H9 (cell line): ENCODE measurements around the gene GRIK4. TPM values are rescaled to one million over a fixed set of nuclear protein-coding genes. Genes with fewer than 3 reads are reported as not detected.

Source experiments
- DNase-seq: peaks from one replicate; pipeline ENCODE4 v3.0.0-alpha.2; 2017
- H2AFZ ChIP-seq: one replicate; pipeline ENCODE4 v1.6.1; 2013; ENCODE audit warnings: mild to moderate bottlenecking, low read length, control low read depth, moderate library complexity
- H2AK5ac ChIP-seq: 2 replicates; pipeline ENCODE4 v1.6.1; 2013; ENCODE audit warnings: low read length, control low read depth, mixed read lengths; ENCODE audit not compliant: insufficient read length
- H2BK120ac ChIP-seq: one replicate; pipeline ENCODE4 v1.6.1; 2013; ENCODE audit warnings: low read depth, mild to moderate bottlenecking, low read length, control low read depth, inconsistent platforms; ENCODE audit not compliant: poor library complexity, severe bottlenecking
- H2BK12ac ChIP-seq: 2 replicates; pipeline ENCODE4 v1.6.1; 2013; ENCODE audit warnings: low read length, control low read depth, mixed read lengths, low read depth; ENCODE audit not compliant: insufficient read length
- H2BK15ac ChIP-seq: 2 replicates; pipeline ENCODE4 v1.6.1; 2013; ENCODE audit warnings: low read depth, low read length, control low read depth
- H2BK20ac ChIP-seq: one replicate; pipeline ENCODE4 v1.6.1; 2013; ENCODE audit warnings: low read depth, mild to moderate bottlenecking, low read length, control low read depth, inconsistent platforms; ENCODE audit not compliant: poor library complexity, severe bottlenecking
- H2BK5ac ChIP-seq: 2 replicates; pipeline ENCODE4 v1.6.1; 2013; ENCODE audit warnings: low read length, control low read depth, mixed read lengths; ENCODE audit not compliant: insufficient read length
- H3K14ac ChIP-seq: 2 replicates; pipeline ENCODE4 v1.6.1; 2013; ENCODE audit warnings: low read length, control low read depth; ENCODE audit not compliant: insufficient read depth
- H3K18ac ChIP-seq: 2 replicates; pipeline ENCODE4 v1.6.1; 2013; ENCODE audit warnings: low read depth, mild to moderate bottlenecking, mixed read lengths, low read length, control low read depth; ENCODE audit not compliant: insufficient read length
- H3K23ac ChIP-seq: 2 replicates; pipeline ENCODE4 v1.6.1; 2013; ENCODE audit warnings: low read length, control low read depth, mixed read lengths, low read depth; ENCODE audit not compliant: insufficient read length
- H3K23me2 ChIP-seq: 2 replicates; pipeline ENCODE4 v1.6.1; 2013; ENCODE audit warnings: low read depth, mild to moderate bottlenecking, mixed read lengths, low read length, control low read depth; ENCODE audit not compliant: insufficient read length, poor library complexity, severe bottlenecking
- H3K27ac ChIP-seq: 2 replicates; pipeline ENCODE4 v1.5.1; 2013; ENCODE audit warnings: low read length, control low read depth, mixed read lengths, low read depth; ENCODE audit not compliant: insufficient read length
- H3K27me3 ChIP-seq: 2 replicates; pipeline ENCODE4 v1.6.1; 2013; ENCODE audit warnings: low read length, control low read depth, inconsistent platforms; ENCODE audit not compliant: insufficient read depth
- H3K4ac ChIP-seq: 2 replicates; pipeline ENCODE4 v1.6.1; 2013; ENCODE audit warnings: low read depth, mild to moderate bottlenecking, control low read depth, inconsistent platforms, low read length, moderate library complexity
- H3K4me1 ChIP-seq: 2 replicates; pipeline ENCODE4 v1.6.1; 2013; ENCODE audit warnings: low read length, control low read depth, inconsistent platforms; ENCODE audit not compliant: insufficient read depth
- H3K4me2 ChIP-seq: 2 replicates; pipeline ENCODE4 v1.6.1; 2013; ENCODE audit warnings: low read length, control low read depth, mixed read lengths; ENCODE audit not compliant: insufficient read length, insufficient read depth
- H3K56ac ChIP-seq: 2 replicates; pipeline ENCODE4 v1.6.1; 2013; ENCODE audit warnings: low read depth, mild to moderate bottlenecking, mixed read lengths, low read length, control low read depth; ENCODE audit not compliant: insufficient read length
- H3K79me1 ChIP-seq: 2 replicates; pipeline ENCODE4 v1.6.1; 2013; ENCODE audit warnings: low read depth, mild to moderate bottlenecking, moderate library complexity, low read length, control low read depth, inconsistent platforms; ENCODE audit not compliant: insufficient read depth, poor library complexity, severe bottlenecking
- H3K79me2 ChIP-seq: 2 replicates; pipeline ENCODE4 v1.6.1; 2013; ENCODE audit warnings: low read length, control low read depth, inconsistent platforms; ENCODE audit not compliant: insufficient read depth
- H3K9ac ChIP-seq: 2 replicates; pipeline ENCODE4 v1.6.1; 2013; ENCODE audit warnings: low read length, control low read depth, mixed read lengths; ENCODE audit not compliant: insufficient read length; ENCODE audit errors: extremely low read depth
- H3K9me3 ChIP-seq: one replicate; pipeline ENCODE4 v1.6.1; 2013; ENCODE audit warnings: low read depth, low read length, inconsistent platforms; ENCODE audit not compliant: control insufficient read depth
- H3T11ph ChIP-seq: one replicate; pipeline ENCODE4 v1.6.1; 2013; ENCODE audit warnings: mild to moderate bottlenecking, low read length, control low read depth, inconsistent platforms
- H4K20me1 ChIP-seq: one replicate; pipeline ENCODE4 v1.6.1; 2013; ENCODE audit not compliant: control insufficient read depth, insufficient read length, insufficient read depth
- H4K5ac ChIP-seq: 2 replicates; pipeline ENCODE4 v1.6.1; 2013; ENCODE audit warnings: low read depth, mild to moderate bottlenecking, mixed read lengths, low read length, control low read depth; ENCODE audit not compliant: insufficient read length
- H4K8ac ChIP-seq: replicated peaks from 2 replicates; pipeline ENCODE4 v1.6.1; 2013; ENCODE audit warnings: low read length, control low read depth, mixed read lengths, low read depth; ENCODE audit not compliant: insufficient read length
- H4K91ac ChIP-seq: 2 replicates; pipeline ENCODE4 v1.6.1; 2013; ENCODE audit warnings: low read depth, mild to moderate bottlenecking, moderate library complexity, mixed read lengths, low read length, control low read depth; ENCODE audit not compliant: insufficient read length
- H3K27ac Mint-ChIP-seq, 3 experiments: 2 replicates in 2 of 3; 3 replicates in 1 of 3; pipeline ENCODE4 v1.8.0; 2020 to 2021; ENCODE audit warnings: mixed read lengths in 3 of 3, mild to moderate bottlenecking in 1 of 3, moderate library complexity in 1 of 3
- H3K27me3 Mint-ChIP-seq: 2 replicates; pipeline ENCODE4 v1.8.0; 2021; ENCODE audit warnings: low read depth, mild to moderate bottlenecking, moderate library complexity, mixed read lengths
- H3K36me3 Mint-ChIP-seq, 3 experiments: 2 replicates in 2 of 3; 3 replicates in 1 of 3; pipeline ENCODE4 v1.8.0; 2020 to 2021; ENCODE audit warnings: low read depth in 3 of 3, mixed read lengths in 3 of 3; ENCODE audit not compliant: insufficient read depth in 1 of 3
- H3K4me1 Mint-ChIP-seq, 2 experiments: 2 replicates each; pipeline ENCODE4 v1.8.0; 2020; ENCODE audit warnings: mixed read lengths in 2 of 2
- H3K4me3 Mint-ChIP-seq, 2 experiments: 2 replicates in 1 of 2; 3 replicates in 1 of 2; pipeline ENCODE4 v1.8.0; 2020 to 2021; ENCODE audit warnings: mild to moderate bottlenecking in 2 of 2, mixed read lengths in 2 of 2, moderate library complexity in 1 of 2
- H3K9me3 Mint-ChIP-seq, 2 experiments: 2 replicates in 1 of 2; 3 replicates in 1 of 2; pipeline ENCODE4 v1.8.0; 2020; ENCODE audit warnings: mild to moderate bottlenecking in 2 of 2, mixed read lengths in 2 of 2, moderate library complexity in 1 of 2
- WGBS: extraction: QIAGEN DNeasy Blood & Tissue Kit; methylation state at CpG from one replicate; pipeline ENCODE4 v1.1.7; 2013; ENCODE audit warnings: missing lambda C conversion rate, low lambda C conversion rate, mixed read lengths; ENCODE audit not compliant: insufficient read length; ENCODE audit errors: extremely low coverage; 5-methylcytosine and 5-hydroxymethylcytosine counted together
- total RNA-seq: library from RNA; stranded (reverse); gene quantifications from 2 replicates; pipeline ENCODE4 v1.2.1, GENCODE V29; 2021
- TF ChIP-seq, protein P1 (sequence below): fragments of 200-600 bp; sonication (generic); conservative IDR thresholded peaks from 3 replicates; pipeline ENCODE4 v1.8.0; 2021; ENCODE audit warnings: antibody characterized with exemption, mild to moderate bottlenecking

GRIK4 gene
- total RNA-seq, 1 experiment from 2014 or later: 2.3 TPM

- H3K79me2 ChIP-seq: no peaks in the 10 kb centered on the region
Measured at GRCh38 chr11:120501440-120501839, 10.1 kb upstream of the GRIK4 start.

More at GRCh38 chr11:120501440-120501839, 10.1 kb upstream of the GRIK4 start:
- no peak overlapping the region for H3K14ac ChIP-seq
- no peak overlapping the region for H2BK5ac ChIP-seq
- H4K91ac ChIP-seq: no peak overlapping the region
- H4K20me1 ChIP-seq: no peaks in the 10 kb centered on the region
- no peak overlapping the region for H3K4ac ChIP-seq
- no peaks in the 10 kb centered on the region for H3K27me3 ChIP-seq
- no peak overlapping the region for H2AK5ac ChIP-seq
- Mint-ChIP-seq H3K27ac (peak overlapping the region in 2 of 3 experiments; percentile 12 to 84; a peak in 3 of 7 replicates), H3K4me3 (0 out of 5 replicates have a peak overlapping the region, but pooled peaks of 1 of the 2 experiments have one; percentile 3), H3K27me3 (no peaks in the 10 kb centered on the region; the same call in none of the 2 replicates), H3K36me3 (no peaks in the 10 kb centered on the region), H3K4me1 (peaks cover 42 to 63% of the 10 kb centered on the region in 2 experiments), H3K9me3 (no peaks in the 10 kb centered on the region)
- no peak overlapping the region for H2BK20ac ChIP-seq
- no peak for DNase-seq
- H3K4me1 ChIP-seq: peaks cover 9% of the 10 kb centered on the region; the same call in 1 of the 2 replicates
- H3K56ac ChIP-seq: no peak overlapping the region
- no peak overlapping the region for H3K27ac ChIP-seq
- no CpG with 5 or more reads among the region's 2 CpGs for WGBS
- H3K23ac ChIP-seq: no peak overlapping the region
- H2BK12ac ChIP-seq: no peak overlapping the region
- H3K18ac ChIP-seq: no peak overlapping the region
- no peaks in the 10 kb centered on the region for H3K9me3 ChIP-seq
- no peaks in the 10 kb centered on the region for H3K23me2 ChIP-seq
- TF ChIP-seq, protein P1, sequence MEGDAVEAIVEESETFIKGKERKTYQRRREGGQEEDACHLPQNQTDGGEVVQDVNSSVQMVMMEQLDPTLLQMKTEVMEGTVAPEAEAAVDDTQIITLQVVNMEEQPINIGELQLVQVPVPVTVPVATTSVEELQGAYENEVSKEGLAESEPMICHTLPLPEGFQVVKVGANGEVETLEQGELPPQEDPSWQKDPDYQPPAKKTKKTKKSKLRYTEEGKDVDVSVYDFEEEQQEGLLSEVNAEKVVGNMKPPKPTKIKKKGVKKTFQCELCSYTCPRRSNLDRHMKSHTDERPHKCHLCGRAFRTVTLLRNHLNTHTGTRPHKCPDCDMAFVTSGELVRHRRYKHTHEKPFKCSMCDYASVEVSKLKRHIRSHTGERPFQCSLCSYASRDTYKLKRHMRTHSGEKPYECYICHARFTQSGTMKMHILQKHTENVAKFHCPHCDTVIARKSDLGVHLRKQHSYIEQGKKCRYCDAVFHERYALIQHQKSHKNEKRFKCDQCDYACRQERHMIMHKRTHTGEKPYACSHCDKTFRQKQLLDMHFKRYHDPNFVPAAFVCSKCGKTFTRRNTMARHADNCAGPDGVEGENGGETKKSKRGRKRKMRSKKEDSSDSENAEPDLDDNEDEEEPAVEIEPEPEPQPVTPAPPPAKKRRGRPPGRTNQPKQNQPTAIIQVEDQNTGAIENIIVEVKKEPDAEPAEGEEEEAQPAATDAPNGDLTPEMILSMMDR: no peak
- H3K79me1 ChIP-seq: no peaks in the 10 kb centered on the region
- H3K9ac ChIP-seq: no peak overlapping the region
- no peak overlapping the region for H2AFZ ChIP-seq
- no peak overlapping the region for H4K8ac ChIP-seq
- H2BK15ac ChIP-seq: no peak overlapping the region
- no peak overlapping the region for H2BK120ac ChIP-seq
- H3K4me2 ChIP-seq: peak overlapping the region; percentile 19
- no peak overlapping the region for H4K5ac ChIP-seq
- no peak overlapping the region for H3T11ph ChIP-seq
